ENCODE measurements around the gene TTLL6. TPM values are rescaled to one million over a fixed set of nuclear protein-coding genes. Genes with fewer than 3 reads are reported as not detected.

Gene TTLL6
- total RNA-seq, 1 experiment from 2014 or later, result 2.4 TPM

DNA sequence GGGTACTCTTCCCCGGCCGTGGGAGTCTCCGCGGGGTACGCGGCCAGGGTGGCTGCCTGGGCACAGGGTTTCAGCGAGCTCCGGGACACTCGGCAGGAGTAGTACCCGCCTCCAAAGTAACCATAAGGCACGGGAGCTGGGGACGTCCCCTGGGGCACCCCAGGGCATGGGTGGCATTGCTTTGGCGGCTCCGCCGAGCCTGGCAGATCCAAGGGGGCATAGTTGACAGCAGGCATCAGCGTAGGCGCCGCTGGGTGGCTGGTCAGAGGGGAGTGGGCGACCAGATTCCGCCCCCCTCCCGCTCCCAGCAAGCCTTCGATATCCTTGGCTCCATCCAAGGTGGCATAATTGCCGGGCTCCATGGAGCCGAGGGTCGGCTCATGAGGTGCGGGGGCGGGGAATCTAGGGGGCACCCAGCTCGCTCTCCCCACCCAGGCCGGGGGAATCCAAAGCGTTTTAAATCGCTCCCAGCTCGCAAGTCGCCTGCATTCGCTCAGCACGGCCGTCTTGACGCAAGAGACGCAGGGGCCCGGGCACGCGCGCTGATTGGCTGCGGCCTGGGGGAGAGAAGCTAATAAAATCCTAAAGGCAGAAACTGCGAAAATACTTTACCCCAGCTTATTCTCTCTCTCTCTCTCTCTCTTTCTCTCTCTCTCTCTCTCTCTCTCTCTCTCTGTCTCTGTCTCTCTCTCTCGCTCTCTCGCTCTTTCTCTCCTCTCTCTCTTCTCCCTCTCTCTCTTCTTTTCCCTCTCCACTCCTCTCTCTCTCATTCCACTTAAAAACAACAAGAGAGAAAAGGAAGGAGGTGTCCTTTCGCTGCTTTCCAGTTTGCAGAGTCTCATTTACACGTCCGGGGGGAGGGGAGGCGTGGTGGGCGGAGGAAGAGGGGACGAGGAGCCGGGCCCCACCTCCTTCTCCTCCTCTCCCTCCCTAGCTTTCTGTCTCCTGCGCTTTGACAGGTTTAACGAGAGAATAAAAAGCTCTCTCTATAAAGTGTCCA lies 88.5 kb downstream of the TTLL6 start, which contains the start of gene HOXB13:
Gene HOXB13, minus strand, starts transcription at position 519 of the 1,000 bp plus-strand sequence. Its CDS starts 157 bp downstream, at position 362.
- peaks cover 4% of the 10 kb centered on the region for H3K23me2 ChIP-seq (ENCODE audit: insufficient read length, low read depth, low read length, poor library complexity, severe bottlenecking)
- peaks cover 100% of the 10 kb centered on the region for H3K27me3 Mint-ChIP-seq (ENCODE audit: low read depth)
- H3K27ac Mint-ChIP-seq, result no peak within 1 kb of the TSS
- TF ChIP-seq, protein P1, sequence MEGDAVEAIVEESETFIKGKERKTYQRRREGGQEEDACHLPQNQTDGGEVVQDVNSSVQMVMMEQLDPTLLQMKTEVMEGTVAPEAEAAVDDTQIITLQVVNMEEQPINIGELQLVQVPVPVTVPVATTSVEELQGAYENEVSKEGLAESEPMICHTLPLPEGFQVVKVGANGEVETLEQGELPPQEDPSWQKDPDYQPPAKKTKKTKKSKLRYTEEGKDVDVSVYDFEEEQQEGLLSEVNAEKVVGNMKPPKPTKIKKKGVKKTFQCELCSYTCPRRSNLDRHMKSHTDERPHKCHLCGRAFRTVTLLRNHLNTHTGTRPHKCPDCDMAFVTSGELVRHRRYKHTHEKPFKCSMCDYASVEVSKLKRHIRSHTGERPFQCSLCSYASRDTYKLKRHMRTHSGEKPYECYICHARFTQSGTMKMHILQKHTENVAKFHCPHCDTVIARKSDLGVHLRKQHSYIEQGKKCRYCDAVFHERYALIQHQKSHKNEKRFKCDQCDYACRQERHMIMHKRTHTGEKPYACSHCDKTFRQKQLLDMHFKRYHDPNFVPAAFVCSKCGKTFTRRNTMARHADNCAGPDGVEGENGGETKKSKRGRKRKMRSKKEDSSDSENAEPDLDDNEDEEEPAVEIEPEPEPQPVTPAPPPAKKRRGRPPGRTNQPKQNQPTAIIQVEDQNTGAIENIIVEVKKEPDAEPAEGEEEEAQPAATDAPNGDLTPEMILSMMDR (conservative IDR thresholded peaks at IDR 0.05), result no peak
- no peak within 1 kb of the TSS for H3K56ac ChIP-seq (ENCODE audit: insufficient read length, low read depth, low read length)
- H2AFZ ChIP-seq (ENCODE audit: low read length), result no peak within 1 kb of the TSS
- no peak within 1 kb of the TSS for H4K5ac ChIP-seq (ENCODE audit: insufficient read length, low read depth, low read length)
- H4K91ac ChIP-seq (ENCODE audit: insufficient read length, low read depth, low read length), result no peak within 1 kb of the TSS
- no peak within 1 kb of the TSS for H2BK20ac ChIP-seq (ENCODE audit: low read depth, low read length, poor library complexity, severe bottlenecking)
- H3K4me1 ChIP-seq (ENCODE audit: insufficient read depth, low read length), result no peaks in the 10 kb centered on the region
- no peaks in the 10 kb centered on the region for H3K79me2 ChIP-seq (ENCODE audit: insufficient read depth, low read length)
- no peak within 1 kb of the TSS for H3K9ac ChIP-seq (ENCODE audit: extremely low read depth, insufficient read length, low read length)
- H3K4me3 Mint-ChIP-seq, result peak within 1 kb of the TSS; percentile 30 to 74
- H3K36me3 Mint-ChIP-seq (ENCODE audit: insufficient read depth in 1 of 3, low read depth in 3 of 3), result peaks cover 0 to 2% (median 0%) of the 10 kb centered on the region in 3 experiments; a peak in 1 of 7 replicates
- no peak within 1 kb of the TSS for H3K4ac ChIP-seq (ENCODE audit: low read depth, low read length)
- no peak within 1 kb of the TSS for H2BK5ac ChIP-seq (ENCODE audit: insufficient read length, low read length)
- WGBS (ENCODE audit: extremely low coverage, insufficient read length, low lambda C conversion rate), result no CpG with 5 or more reads among the region's 55 CpGs
- H2BK120ac ChIP-seq (ENCODE audit: low read depth, low read length, poor library complexity, severe bottlenecking), result no peak within 1 kb of the TSS
- peaks cover 4% of the 10 kb centered on the region for H4K20me1 ChIP-seq (ENCODE audit: control insufficient read depth, insufficient read depth, insufficient read length)
- no peak within 1 kb of the TSS for H3K27ac ChIP-seq (ENCODE audit: insufficient read length, low read depth, low read length)
- H2AK5ac ChIP-seq (ENCODE audit: insufficient read length, low read length), result no peak within 1 kb of the TSS
- no peak within 1 kb of the TSS for H2BK15ac ChIP-seq (ENCODE audit: low read depth, low read length)
- peaks cover 16 to 26% of the 10 kb centered on the region in 2 experiments for H3K4me1 Mint-ChIP-seq
- H3K9me3 ChIP-seq (ENCODE audit: control insufficient read depth, low read depth, low read length), result no peaks in the 10 kb centered on the region
- H3K27me3 ChIP-seq (ENCODE audit: insufficient read depth, low read length), result peaks cover 99% of the 10 kb centered on the region
- H3T11ph ChIP-seq (ENCODE audit: low read length), result no peak within 1 kb of the TSS
- H3K79me1 ChIP-seq (ENCODE audit: insufficient read depth, low read depth, low read length, poor library complexity, severe bottlenecking), result no peaks in the 10 kb centered on the region
- H3K4me2 ChIP-seq (ENCODE audit: insufficient read depth, insufficient read length, low read length), result peak within 1 kb of the TSS; percentile 52
- no peak within 1 kb of the TSS for H4K8ac ChIP-seq (replicated peaks; ENCODE audit: insufficient read length, low read depth, low read length)
- H3K18ac ChIP-seq (ENCODE audit: insufficient read length, low read depth, low read length), result no peak within 1 kb of the TSS
- no peak within 1 kb of the TSS for H3K23ac ChIP-seq (ENCODE audit: insufficient read length, low read depth, low read length)
- H2BK12ac ChIP-seq (ENCODE audit: insufficient read length, low read depth, low read length), result no peak within 1 kb of the TSS
- peaks cover 4 to 15% of the 10 kb centered on the region in 2 experiments; a peak in 3 of 5 replicates for H3K9me3 Mint-ChIP-seq
- no peak within 1 kb of the TSS; the same call in 1 of the 2 replicates for H3K14ac ChIP-seq (ENCODE audit: insufficient read depth, low read length)
- peak; percentile 81 for DNase-seq

All from H9 (cell line).